Measurements from ENCODE around the gene MIER3.
A peak's percentile ranks its signal among the peaks of the same experiment; 100 is the strongest.

The MIER3 gene

DNA sequence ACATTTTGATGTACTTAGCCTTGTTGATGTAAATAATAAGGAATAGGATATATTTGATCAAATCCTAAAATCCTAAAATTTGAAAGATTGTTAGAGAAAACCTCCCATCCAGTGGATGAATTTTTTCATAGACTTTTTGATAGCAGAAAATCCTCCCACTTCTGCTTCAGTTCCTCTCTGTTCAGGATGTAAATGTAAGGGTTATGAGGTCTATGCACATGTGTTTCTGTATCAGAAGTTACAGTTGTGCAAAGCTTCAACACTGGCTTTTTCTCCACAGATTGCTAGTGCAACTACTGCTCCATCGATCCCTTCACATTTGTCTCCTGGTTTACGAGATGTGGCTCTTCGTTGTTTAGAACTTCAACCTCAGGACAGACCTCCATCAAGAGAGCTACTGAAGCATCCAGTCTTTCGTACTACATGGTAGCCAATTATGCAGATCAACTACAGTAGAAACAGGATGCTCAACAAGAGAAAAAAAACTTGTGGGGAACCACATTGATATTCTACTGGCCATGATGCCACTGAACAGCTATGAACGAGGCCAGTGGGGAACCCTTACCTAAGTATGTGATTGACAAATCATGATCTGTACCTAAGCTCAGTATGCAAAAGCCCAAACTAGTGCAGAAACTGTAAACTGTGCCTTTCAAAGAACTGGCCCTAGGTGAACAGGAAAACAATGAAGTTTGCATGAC is 58.5 kb downstream of the MIER3 start:
- no peak for DNase-seq

DNA sequence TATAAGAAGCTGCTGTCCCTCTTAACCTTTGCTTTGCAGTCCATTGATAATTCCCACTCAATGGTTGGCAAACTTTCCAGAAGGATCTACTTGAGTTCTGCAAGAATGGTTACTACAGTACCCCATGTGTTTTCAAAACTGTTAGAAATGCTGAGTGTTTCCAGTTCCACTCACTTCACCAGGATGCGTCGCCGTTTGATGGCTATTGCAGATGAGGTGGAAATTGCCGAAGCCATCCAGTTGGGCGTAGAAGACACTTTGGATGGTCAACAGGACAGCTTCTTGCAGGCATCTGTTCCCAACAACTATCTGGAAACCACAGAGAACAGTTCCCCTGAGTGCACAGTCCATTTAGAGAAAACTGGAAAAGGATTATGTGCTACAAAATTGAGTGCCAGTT is 70.4 kb downstream of the MIER3 start:
- DNase-seq, result no peak

DNA sequence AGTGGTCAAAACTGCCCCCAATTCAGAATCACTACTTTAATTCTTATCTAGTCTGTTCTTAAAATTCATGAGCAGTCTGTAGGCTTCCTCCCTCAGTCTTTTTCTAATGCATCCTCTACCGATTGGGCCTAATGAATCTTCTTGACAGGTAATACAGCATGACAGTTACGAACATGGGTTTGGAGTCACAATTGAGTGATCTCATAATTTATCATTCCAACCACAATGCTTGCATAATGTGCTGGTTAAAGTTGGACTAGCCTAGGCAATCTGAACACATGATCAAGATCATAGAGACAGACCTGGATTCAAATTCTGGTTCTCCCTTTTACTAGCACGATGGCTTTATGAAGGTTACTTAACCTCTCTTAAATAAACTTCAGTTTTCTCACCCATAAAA is 75.6 kb downstream of the MIER3 start:
- DNase-seq, result no peak

DNA sequence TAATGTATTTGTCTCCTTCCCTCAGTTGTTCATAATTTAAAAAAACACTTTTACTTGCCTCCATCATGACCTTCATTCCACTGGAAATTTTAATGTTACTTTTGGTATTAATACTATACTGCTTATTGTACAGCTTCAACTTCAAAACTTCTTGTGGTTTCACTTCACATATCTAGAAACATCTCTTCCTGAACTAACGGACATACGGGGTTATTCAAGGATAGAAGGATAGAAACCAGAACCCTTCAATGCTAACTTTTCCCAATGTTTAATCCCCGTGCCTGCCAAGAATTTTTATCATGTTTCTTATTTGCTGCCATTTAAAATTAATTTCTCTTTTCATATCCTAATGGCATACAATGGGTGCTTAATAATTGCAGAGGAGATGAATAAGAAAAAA is 78.9 kb downstream of the MIER3 start:
- no peak for DNase-seq

DNA sequence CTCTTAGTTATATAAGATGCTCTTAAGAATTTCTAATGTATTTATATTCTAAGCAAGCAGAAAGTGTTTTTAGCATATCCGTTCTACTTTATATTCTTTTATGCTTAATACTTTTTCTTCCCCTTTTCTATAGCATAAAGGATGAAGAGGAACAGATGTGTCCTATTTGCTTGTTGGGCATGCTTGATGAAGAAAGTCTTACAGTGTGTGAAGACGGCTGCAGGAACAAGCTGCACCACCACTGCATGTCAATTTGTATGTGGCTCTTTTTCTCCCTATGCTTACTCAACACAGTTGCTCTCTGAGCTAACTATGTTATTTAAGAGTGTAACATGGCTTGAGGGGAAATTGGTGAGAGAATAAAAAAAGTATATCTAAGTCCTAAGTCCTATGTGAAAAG is 80.1 kb downstream of the MIER3 start:
- DNase-seq, result peak in 1 of 2 donors; percentile 60
